ENCODE results near the gene KATNIP.

KATNIP gene

DNA sequence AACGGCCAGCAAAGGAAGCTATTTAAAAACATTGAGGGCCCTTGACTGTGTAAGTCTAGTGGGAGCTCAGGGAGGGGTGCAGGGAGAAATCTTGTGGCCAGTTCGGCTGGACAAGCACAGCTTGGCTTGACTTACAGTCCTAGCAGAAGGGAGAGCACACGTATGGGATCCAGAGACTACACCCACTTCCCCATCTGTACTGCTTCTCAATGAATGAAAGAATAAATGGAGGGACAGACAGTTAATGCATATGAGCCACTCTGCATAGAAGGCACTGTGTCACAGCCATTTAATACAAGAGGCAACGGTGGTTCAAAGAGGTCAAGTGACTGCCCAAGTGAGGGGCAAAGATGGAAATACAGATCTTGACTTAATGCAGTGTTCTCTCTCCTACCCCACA is 15.7 kb upstream of the KATNIP start:
- H3K36me3 ChIP-seq (replicated peaks in 1 of 2; ENCODE audit: control insufficient read depth in 2 of 2, insufficient read depth in 2 of 2, low read length in 2 of 2), result peaks cover 57 to 99% of the 10 kb centered on the region in 2 donors

DNA sequence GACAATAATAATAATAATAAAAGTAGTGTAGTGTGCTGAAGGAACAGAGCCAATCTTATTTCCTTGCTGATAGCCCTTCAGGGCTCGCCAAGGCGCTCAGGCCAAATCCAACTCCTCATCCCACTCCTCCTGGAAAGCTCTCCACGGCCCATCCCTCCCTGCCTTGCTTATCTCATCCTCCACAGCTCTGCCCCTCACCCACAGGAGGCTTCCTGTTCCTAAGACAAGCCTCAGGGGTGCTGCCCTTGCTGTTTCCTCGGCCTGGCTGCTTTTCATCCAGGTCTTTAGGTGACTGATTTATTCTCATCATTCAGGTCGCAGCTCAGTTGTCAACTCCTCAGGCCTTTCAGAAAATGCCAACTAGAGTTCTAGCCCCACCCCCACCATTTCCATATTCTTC is 11.4 kb upstream of the KATNIP start:
- no peak overlapping the region for H2BK15ac ChIP-seq (ENCODE audit: low read length)
- H3K14ac ChIP-seq (ENCODE audit: low read length), result no peak overlapping the region
- H3K18ac ChIP-seq (ENCODE audit: low read length), result no peak overlapping the region
- peaks cover 0 to 2% of the 10 kb centered on the region in 2 donors for H3K9me3 ChIP-seq (replicated peaks in 1 of 2; ENCODE audit: control insufficient read depth in 2 of 2, insufficient read depth in 1 of 2, low read depth in 1 of 2, low read length in 2 of 2)
- H3K79me1 ChIP-seq (ENCODE audit: low read depth, low read length), result peaks cover 3% of the 10 kb centered on the region
- H3K36me3 ChIP-seq (replicated peaks in 1 of 2; ENCODE audit: control insufficient read depth in 2 of 2, insufficient read depth in 2 of 2, low read length in 2 of 2), result peaks cover 54 to 99% of the 10 kb centered on the region in 2 donors
- H4K8ac ChIP-seq (ENCODE audit: low read depth, low read length), result no peak overlapping the region
- H3K27ac ChIP-seq (replicated peaks; ENCODE audit: low read length), result no peak overlapping the region
- H2BK12ac ChIP-seq (ENCODE audit: low read length), result no peak overlapping the region
- no peak overlapping the region for H2AFZ ChIP-seq (ENCODE audit: low read length)
- H3K4me3 ChIP-seq (ENCODE audit: low read length in 2 of 2), result no peak overlapping the region
- no peak overlapping the region for H3K4me2 ChIP-seq (ENCODE audit: insufficient read depth, low read length, poor library complexity, severe bottlenecking)
- H3K9ac ChIP-seq (ENCODE audit: low read depth, low read length, poor library complexity), result no peak overlapping the region
- H2BK120ac ChIP-seq (ENCODE audit: low read depth, low read length), result no peak overlapping the region
- DNase-seq (ENCODE audit: low spot score), result no peak
- H3K4ac ChIP-seq (ENCODE audit: low read length), result no peak overlapping the region
- no peak overlapping the region for H2BK5ac ChIP-seq (ENCODE audit: low read length)
- no CpG with 5 or more reads among the region's 5 CpGs for WGBS, 2 donors (ENCODE audit: extremely low coverage in 2 of 2, insufficient read length in 2 of 2, insufficient replicate concordance in 1 of 2)
- no peak overlapping the region for H3K23ac ChIP-seq (ENCODE audit: low read depth, low read length, poor library complexity)
- H3K4me1 ChIP-seq (ENCODE audit: control insufficient read depth in 2 of 2, insufficient read depth in 1 of 2, low read depth in 1 of 2, low read length in 2 of 2), result no peaks in the 10 kb centered on the region
- H2AK5ac ChIP-seq (ENCODE audit: low read depth, low read length), result no peak overlapping the region
- no peak overlapping the region for H4K91ac ChIP-seq (ENCODE audit: low read depth, low read length, poor library complexity)
- no peaks in the 10 kb centered on the region for H3K27me3 ChIP-seq (ENCODE audit: control insufficient read depth in 3 of 3, insufficient read depth in 3 of 3, low read depth in 1 of 3, low read length in 3 of 3)

More for the DNA sequence above, 15.7 kb upstream of the KATNIP start:
- H2BK120ac ChIP-seq (ENCODE audit: low read depth, low read length), result no peak overlapping the region
- no peak overlapping the region for H2BK15ac ChIP-seq (ENCODE audit: low read length)
- no peak overlapping the region for H3K14ac ChIP-seq (ENCODE audit: low read length)
- H3K4me3 ChIP-seq (ENCODE audit: low read length in 2 of 2), result no peak overlapping the region
- H2AK5ac ChIP-seq (ENCODE audit: low read depth, low read length), result no peak overlapping the region
- no peak overlapping the region for H3K18ac ChIP-seq (ENCODE audit: low read length)
- H2BK12ac ChIP-seq (ENCODE audit: low read length), result no peak overlapping the region
- no peaks in the 10 kb centered on the region for H3K9me3 ChIP-seq (replicated peaks in 1 of 2; ENCODE audit: control insufficient read depth in 2 of 2, insufficient read depth in 1 of 2, low read depth in 1 of 2, low read length in 2 of 2)
- H3K4me2 ChIP-seq (ENCODE audit: insufficient read depth, low read length, poor library complexity, severe bottlenecking), result no peak overlapping the region
- H3K23ac ChIP-seq (ENCODE audit: low read depth, low read length, poor library complexity), result no peak overlapping the region
- H4K91ac ChIP-seq (ENCODE audit: low read depth, low read length, poor library complexity), result no peak overlapping the region
- no peak overlapping the region for H3K4ac ChIP-seq (ENCODE audit: low read length)
- WGBS, 2 donors (ENCODE audit: extremely low coverage in 2 of 2, insufficient read length in 2 of 2, insufficient replicate concordance in 1 of 2), result no CpG with 5 or more reads among the region's 4 CpGs
- H3K4me1 ChIP-seq (ENCODE audit: control insufficient read depth in 2 of 2, insufficient read depth in 1 of 2, low read depth in 1 of 2, low read length in 2 of 2), result no peaks in the 10 kb centered on the region
- no peak overlapping the region for H3K27ac ChIP-seq (replicated peaks; ENCODE audit: low read length)
- no peaks in the 10 kb centered on the region for H3K27me3 ChIP-seq (ENCODE audit: control insufficient read depth in 3 of 3, insufficient read depth in 3 of 3, low read depth in 1 of 3, low read length in 3 of 3)
- H3K79me1 ChIP-seq (ENCODE audit: low read depth, low read length), result peaks cover 3% of the 10 kb centered on the region
- no peak overlapping the region for H4K8ac ChIP-seq (ENCODE audit: low read depth, low read length)
- no peak overlapping the region for H3K9ac ChIP-seq (ENCODE audit: low read depth, low read length, poor library complexity)
- H2AFZ ChIP-seq (ENCODE audit: low read length), result no peak overlapping the region
- no peak for DNase-seq (ENCODE audit: low spot score)
- no peak overlapping the region for H2BK5ac ChIP-seq (ENCODE audit: low read length)

DNA sequence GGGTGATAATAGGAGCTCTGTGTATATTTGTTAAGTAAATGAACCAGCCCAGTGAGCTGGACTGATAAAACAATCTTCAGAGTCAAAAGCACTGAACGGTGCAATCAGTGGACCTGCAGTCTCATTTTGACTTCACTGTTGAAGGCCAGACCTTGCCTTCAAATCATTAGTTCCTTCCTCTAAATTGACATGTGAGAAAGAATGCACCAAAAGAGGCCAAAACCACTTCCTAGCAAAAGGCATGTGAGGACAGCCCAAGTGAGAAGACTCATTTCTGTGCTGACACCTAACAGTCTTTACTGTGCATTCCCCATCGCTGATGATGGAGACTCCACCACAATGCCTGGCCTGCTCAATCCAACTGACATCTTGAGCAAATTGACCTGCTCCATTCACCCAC is 10.8 kb upstream of the KATNIP start:
- no peak overlapping the region for H2BK15ac ChIP-seq (ENCODE audit: low read length)
- no peak overlapping the region for H4K8ac ChIP-seq (ENCODE audit: low read depth, low read length)
- no peak overlapping the region for H3K23ac ChIP-seq (ENCODE audit: low read depth, low read length, poor library complexity)
- H3K27ac ChIP-seq (replicated peaks; ENCODE audit: low read length), result no peak overlapping the region
- peaks cover 3% of the 10 kb centered on the region for H3K79me1 ChIP-seq (ENCODE audit: low read depth, low read length)
- H3K9me3 ChIP-seq (replicated peaks in 1 of 2; ENCODE audit: control insufficient read depth in 2 of 2, insufficient read depth in 1 of 2, low read depth in 1 of 2, low read length in 2 of 2), result peaks cover 0 to 2% of the 10 kb centered on the region in 2 donors
- no peak overlapping the region for H2AFZ ChIP-seq (ENCODE audit: low read length)
- no peaks in the 10 kb centered on the region for H3K27me3 ChIP-seq (ENCODE audit: control insufficient read depth in 3 of 3, insufficient read depth in 3 of 3, low read depth in 1 of 3, low read length in 3 of 3)
- H3K4ac ChIP-seq (ENCODE audit: low read length), result no peak overlapping the region
- H2AK5ac ChIP-seq (ENCODE audit: low read depth, low read length), result no peak overlapping the region
- no peak overlapping the region for H3K4me2 ChIP-seq (ENCODE audit: insufficient read depth, low read length, poor library complexity, severe bottlenecking)
- no peak overlapping the region for H4K91ac ChIP-seq (ENCODE audit: low read depth, low read length, poor library complexity)
- H3K14ac ChIP-seq (ENCODE audit: low read length), result no peak overlapping the region
- no peak overlapping the region for H2BK12ac ChIP-seq (ENCODE audit: low read length)
- H2BK120ac ChIP-seq (ENCODE audit: low read depth, low read length), result no peak overlapping the region
- no CpG with 5 or more reads among the region's 2 CpGs for WGBS, 2 donors (ENCODE audit: extremely low coverage in 2 of 2, insufficient read length in 2 of 2, insufficient replicate concordance in 1 of 2)
- no peak overlapping the region for H2BK5ac ChIP-seq (ENCODE audit: low read length)
- H3K18ac ChIP-seq (ENCODE audit: low read length), result no peak overlapping the region
- H3K4me1 ChIP-seq (ENCODE audit: control insufficient read depth in 2 of 2, insufficient read depth in 1 of 2, low read depth in 1 of 2, low read length in 2 of 2), result no peaks in the 10 kb centered on the region
- peaks cover 57 to 99% of the 10 kb centered on the region in 2 donors for H3K36me3 ChIP-seq (replicated peaks in 1 of 2; ENCODE audit: control insufficient read depth in 2 of 2, insufficient read depth in 2 of 2, low read length in 2 of 2)
- H3K4me3 ChIP-seq (ENCODE audit: low read length in 2 of 2), result no peak overlapping the region
- DNase-seq (ENCODE audit: low spot score), result no peak
- H3K9ac ChIP-seq (ENCODE audit: low read depth, low read length, poor library complexity), result no peak overlapping the region

DNA sequence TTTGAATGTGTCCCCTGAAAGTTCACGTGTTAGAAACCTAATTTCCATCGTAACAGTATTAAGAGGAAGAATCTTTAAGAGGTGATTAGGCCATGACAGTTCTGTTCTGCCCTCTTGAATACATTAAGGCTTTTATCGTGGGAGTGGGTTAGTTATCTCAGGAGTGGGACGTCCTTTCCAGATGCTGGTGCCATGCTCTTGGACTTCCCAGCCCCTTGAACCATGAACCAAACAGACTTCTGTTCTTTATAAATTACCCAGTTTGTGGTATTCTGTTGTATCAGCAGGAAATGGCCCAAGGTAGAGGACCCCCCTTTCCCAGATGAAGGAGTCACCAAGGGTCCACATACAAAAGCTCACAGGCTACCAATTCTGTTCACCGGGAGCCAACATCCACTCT is 10.3 kb upstream of the KATNIP start:
- WGBS, 2 donors (ENCODE audit: extremely low coverage in 2 of 2, insufficient read length in 2 of 2, insufficient replicate concordance in 1 of 2), result no CpG with 5 or more reads among the region's 5 CpGs
- H3K4me3 ChIP-seq (ENCODE audit: low read length in 2 of 2), result no peak overlapping the region

More for the DNA sequence above, 10.3 kb upstream of the KATNIP start:
- Histone ChIP-seq H3K36me3 (replicated peaks in 1 of 2; ENCODE audit: control insufficient read depth in 2 of 2, insufficient read depth in 2 of 2, low read length in 2 of 2) (peaks cover 58 to 99% of the 10 kb centered on the region in 2 donors), H3K18ac (ENCODE audit: low read length) (no peak overlapping the region), H3K23ac (ENCODE audit: low read depth, low read length, poor library complexity) (no peak overlapping the region), H3K14ac (ENCODE audit: low read length) (no peak overlapping the region), H3K9ac (ENCODE audit: low read depth, low read length, poor library complexity) (no peak overlapping the region), H3K27ac (replicated peaks; ENCODE audit: low read length) (no peak overlapping the region), H2BK15ac (ENCODE audit: low read length) (no peak overlapping the region), H2BK5ac (ENCODE audit: low read length) (no peak overlapping the region), H2BK120ac (ENCODE audit: low read depth, low read length) (no peak overlapping the region), H3K4me1 (ENCODE audit: control insufficient read depth in 2 of 2, insufficient read depth in 1 of 2, low read depth in 1 of 2, low read length in 2 of 2) (no peaks in the 10 kb centered on the region), H2AK5ac (ENCODE audit: low read depth, low read length) (no peak overlapping the region), H3K79me1 (ENCODE audit: low read depth, low read length) (peaks cover 3% of the 10 kb centered on the region), H2BK12ac (ENCODE audit: low read length) (no peak overlapping the region), H4K8ac (ENCODE audit: low read depth, low read length) (no peak overlapping the region), H3K4ac (ENCODE audit: low read length) (no peak overlapping the region), H3K27me3 (ENCODE audit: control insufficient read depth in 3 of 3, insufficient read depth in 3 of 3, low read depth in 1 of 3, low read length in 3 of 3) (no peaks in the 10 kb centered on the region), H2AFZ (ENCODE audit: low read length) (no peak overlapping the region), H3K4me2 (ENCODE audit: insufficient read depth, low read length, poor library complexity, severe bottlenecking) (no peak overlapping the region), H4K91ac (ENCODE audit: low read depth, low read length, poor library complexity) (no peak overlapping the region), H3K9me3 (replicated peaks in 1 of 2; ENCODE audit: control insufficient read depth in 2 of 2, insufficient read depth in 1 of 2, low read depth in 1 of 2, low read length in 2 of 2) (peaks cover 0 to 2% of the 10 kb centered on the region in 2 donors)
- DNase-seq (ENCODE audit: low spot score), result no peak

Data from neuronal stem cell (in vitro differentiated cells).